CD14-positive monocyte (primary cell): ENCODE data around the gene CCR7. TPM values are rescaled to one million over a fixed set of nuclear protein-coding genes. Genes with fewer than 3 reads are reported as not detected.

ENCODE experiments used
- DNase-seq, 3 donors: peaks; one replicate each; pipeline ENCODE4 v3.0.0-alpha.2; 2011 to 2022
- H2AFZ ChIP-seq: 2 replicates; pipeline ENCODE4 v1.6.0; 2012; ENCODE audit warnings: mild to moderate bottlenecking, low read depth, low read length, inconsistent platforms; ENCODE audit not compliant: insufficient read depth, poor library complexity, severe bottlenecking
- H3K27ac ChIP-seq, 2 donors: 1 replicate in 1 of 2; 2 replicates in 1 of 2; pipeline ENCODE4 v1.5.1; 2012 to 2013; ENCODE audit warnings: low read length in 2 of 2, control low read depth in 1 of 2, inconsistent platforms in 1 of 2, low read depth in 1 of 2, mild to moderate bottlenecking in 1 of 2
- H3K27me3 ChIP-seq, 2 donors: one replicate each; pipeline versions ENCODE4 v1.6.0 to v1.6.1; 2011 to 2013; ENCODE audit warnings: low read length in 2 of 2; ENCODE audit not compliant: control insufficient read depth in 2 of 2, insufficient read depth in 2 of 2
- H3K36me3 ChIP-seq, 2 donors: replicated peaks in 1 of 2; 1 replicate in 1 of 2; 2 replicates in 1 of 2; pipeline versions ENCODE4 v1.5.1 to v1.6.1; 2012 to 2013; ENCODE audit warnings: low read length in 2 of 2, control low read depth in 1 of 2, inconsistent platforms in 1 of 2, mild to moderate bottlenecking in 1 of 2; ENCODE audit not compliant: insufficient read depth in 2 of 2, control insufficient read depth in 1 of 2
- H3K4me1 ChIP-seq, 2 donors: 1 replicate in 1 of 2; 2 replicates in 1 of 2; pipeline versions ENCODE4 v1.5.1 to v1.6.1; 2012 to 2013; ENCODE audit warnings: low read length in 2 of 2, control low read depth in 1 of 2, inconsistent platforms in 1 of 2, mild to moderate bottlenecking in 1 of 2, moderate library complexity in 1 of 2; ENCODE audit not compliant: insufficient read depth in 2 of 2, control insufficient read depth in 1 of 2
- H3K4me2 ChIP-seq: replicated peaks from 2 replicates; pipeline ENCODE3; 2012; ENCODE audit warnings: low read length, moderate library complexity, mild to moderate bottlenecking; ENCODE audit not compliant: poor library complexity, severe bottlenecking; ENCODE audit errors: extremely low read depth
- H3K4me3 ChIP-seq, 3 experiments: fragments of 200-600 bp in 1 of 3; sonication (generic) in 1 of 3; replicated peaks in 1 of 3; 1 replicate in 2 of 3; 2 replicates in 1 of 3; pipeline ENCODE4 v1.5.1; 2011 to 2013; ENCODE audit warnings: low read length in 3 of 3, mild to moderate bottlenecking in 3 of 3, control low read depth in 2 of 3, low read depth in 2 of 3, inconsistent platforms in 1 of 3, moderate library complexity in 1 of 3
- H3K79me2 ChIP-seq: 2 replicates; pipeline ENCODE4 v1.6.0; 2012; ENCODE audit warnings: mild to moderate bottlenecking, control low read depth, inconsistent platforms, low read length, moderate library complexity; ENCODE audit not compliant: insufficient read depth
- H3K9ac ChIP-seq: 2 replicates; pipeline ENCODE4 v1.6.0; 2017; ENCODE audit warnings: low read length, mild to moderate bottlenecking; ENCODE audit not compliant: insufficient read depth, poor library complexity, severe bottlenecking
- H3K9me3 ChIP-seq, 2 donors: replicated peaks in 1 of 2; 1 replicate in 1 of 2; 2 replicates in 1 of 2; pipeline versions ENCODE4 v1.5.1 to v1.6.1; 2012 to 2013; ENCODE audit warnings: low read length in 2 of 2, control low read depth in 1 of 2; ENCODE audit not compliant: control insufficient read depth in 1 of 2, insufficient read depth in 1 of 2
- H4K20me1 ChIP-seq: 2 replicates; pipeline ENCODE4 v1.6.0; 2012; ENCODE audit warnings: mild to moderate bottlenecking, low read length, control low read depth, moderate library complexity; ENCODE audit not compliant: insufficient read depth
- H3K27ac Mint-ChIP-seq, 7 donors: one replicate each; pipeline ENCODE4 v1.8.0; 2020; ENCODE audit warnings: mild to moderate bottlenecking in 7 of 7, mixed read lengths in 7 of 7, moderate library complexity in 6 of 7, inconsistent platforms in 2 of 7
- H3K27me3 Mint-ChIP-seq, 3 donors: one replicate each; pipeline ENCODE4 v1.8.0; 2021 to 2022; ENCODE audit warnings: low read depth in 3 of 3, mild to moderate bottlenecking in 3 of 3, mixed read lengths in 3 of 3, moderate library complexity in 3 of 3, inconsistent platforms in 1 of 3
- H3K36me3 Mint-ChIP-seq, 2 donors: one replicate each; pipeline ENCODE4 v1.8.0; 2020; ENCODE audit warnings: mixed read lengths in 2 of 2, inconsistent platforms in 1 of 2, mild to moderate bottlenecking in 1 of 2
- H3K4me1 Mint-ChIP-seq: one replicate; pipeline ENCODE4 v1.8.0; 2020; ENCODE audit warnings: mild to moderate bottlenecking, mixed read lengths
- H3K4me3 Mint-ChIP-seq, 2 donors: one replicate each; pipeline ENCODE4 v1.8.0; 2020; ENCODE audit warnings: mild to moderate bottlenecking in 2 of 2, mixed read lengths in 2 of 2, moderate library complexity in 1 of 2
- H3K9me3 Mint-ChIP-seq, 7 donors: one replicate each; pipeline ENCODE4 v1.8.0; 2020 to 2022; ENCODE audit warnings: mixed read lengths in 7 of 7, mild to moderate bottlenecking in 6 of 7, moderate library complexity in 6 of 7, inconsistent platforms in 2 of 7
- CTCF ChIP-seq: fragments of 200-600 bp; IDR thresholded peaks from one replicate; pipeline ENCODE4 v1.8.0; 2022; ENCODE audit warnings: antibody characterized with exemption, mild to moderate bottlenecking
- WGBS: methylation state at CpG from one replicate; pipeline ENCODE4 v1.1.5; 2013; ENCODE audit warnings: missing lambda C conversion rate; ENCODE audit not compliant: insufficient coverage; 5-methylcytosine and 5-hydroxymethylcytosine counted together
- intact Hi-C, 2 donors: fragments of 100-400 bp; cut with micrococcal nuclease; formaldehyde crosslinking; loops; one replicate each; pipeline versions ENCODE4 v1.15.0 to v1.15.1; 2023
- polyA plus RNA-seq, 3 donors: library from polyadenylated mRNA; depleted of rRNA in 1 of 3; unstranded in 2 of 3; stranded (reverse) in 1 of 3; fragments of 300-500 nt in 2 of 3; fragments of >200 nt in 1 of 3; fragmentation: Illumina TruSeq in 2 of 3; gene quantifications; 1 replicate in 2 of 3; 2 replicates in 1 of 3; pipeline ENCODE4 v1.2.3, GENCODE V29; 2012 to 2021

CCR7 gene
- polyA plus RNA-seq, 3 donors: 0.15 to 2.1 (median 1.2) TPM

- DNase-seq: no peak
- Histone ChIP-seq H3K27me3 (peaks cover 16 to 19% of the 10 kb centered on the region in 2 donors), H3K79me2 (no peaks in the 10 kb centered on the region), H3K4me2 (no peak overlapping the region), H2AFZ (no peak overlapping the region), H3K9ac (no peak overlapping the region), H3K9me3 (peaks cover 0 to 5% of the 10 kb centered on the region in 2 donors), H3K4me1 (no peaks in the 10 kb centered on the region), H3K36me3 (no peaks in the 10 kb centered on the region), H4K20me1 (no peaks in the 10 kb centered on the region), H3K4me3 (no peak overlapping the region), H3K27ac (no peak overlapping the region)
- Mint-ChIP-seq H3K27ac (no peak overlapping the region), H3K4me1 (no peaks in the 10 kb centered on the region), H3K36me3 (no peaks in the 10 kb centered on the region), H3K9me3 (peaks cover 5 to 13% (median 10%) of the 10 kb centered on the region in 7 donors), H3K27me3 (peaks cover 27 to 58% (median 37%) of the 10 kb centered on the region in 3 donors), H3K4me3 (no peak overlapping the region)
- TF ChIP-seq CTCF: no peak
- intact Hi-C loops: no loop called here
- 74% methylated on average over 4 of the region's 5 CpGs for WGBS
Observed at GRCh38 chr17:40526668-40527067, 38.6 kb downstream of the CCR7 start.

- Histone ChIP-seq H3K27ac (no peak overlapping the region), H3K4me3 (no peak overlapping the region), H3K36me3 (no peaks in the 10 kb centered on the region), H3K9me3 (peaks cover 0 to 5% of the 10 kb centered on the region in 2 donors), H3K9ac (no peak overlapping the region), H2AFZ (no peak overlapping the region), H3K4me2 (no peak overlapping the region), H3K4me1 (no peaks in the 10 kb centered on the region), H4K20me1 (no peaks in the 10 kb centered on the region), H3K27me3 (peaks cover 16 to 24% of the 10 kb centered on the region in 2 donors), H3K79me2 (no peaks in the 10 kb centered on the region)
- H3K4me1 Mint-ChIP-seq: no peaks in the 10 kb centered on the region
- no peak overlapping the region for H3K27ac Mint-ChIP-seq
- no peak for DNase-seq
- no peaks in the 10 kb centered on the region for H3K36me3 Mint-ChIP-seq
- no CpG with 5 or more reads among the region's 1 CpG for WGBS
- TF ChIP-seq CTCF: no peak
- intact Hi-C loops: no loop called here
- peaks cover 27 to 60% (median 39%) of the 10 kb centered on the region in 3 donors for H3K27me3 Mint-ChIP-seq
- peak overlapping the region in 1 of 2 donors; percentile 6 for H3K4me3 Mint-ChIP-seq
- H3K9me3 Mint-ChIP-seq: peaks cover 5 to 13% (median 10%) of the 10 kb centered on the region in 7 donors
Observed at GRCh38 chr17:40525294-40525693, 40.0 kb downstream of the CCR7 start.
